ENCODE results near the gene CCR8.
"Not testable (repeated sequence)": the region's sequence is repeated elsewhere in the genome, so short reads cannot be mapped to it uniquely, and the experiment has no call there.

The CCR8 gene

DNA sequence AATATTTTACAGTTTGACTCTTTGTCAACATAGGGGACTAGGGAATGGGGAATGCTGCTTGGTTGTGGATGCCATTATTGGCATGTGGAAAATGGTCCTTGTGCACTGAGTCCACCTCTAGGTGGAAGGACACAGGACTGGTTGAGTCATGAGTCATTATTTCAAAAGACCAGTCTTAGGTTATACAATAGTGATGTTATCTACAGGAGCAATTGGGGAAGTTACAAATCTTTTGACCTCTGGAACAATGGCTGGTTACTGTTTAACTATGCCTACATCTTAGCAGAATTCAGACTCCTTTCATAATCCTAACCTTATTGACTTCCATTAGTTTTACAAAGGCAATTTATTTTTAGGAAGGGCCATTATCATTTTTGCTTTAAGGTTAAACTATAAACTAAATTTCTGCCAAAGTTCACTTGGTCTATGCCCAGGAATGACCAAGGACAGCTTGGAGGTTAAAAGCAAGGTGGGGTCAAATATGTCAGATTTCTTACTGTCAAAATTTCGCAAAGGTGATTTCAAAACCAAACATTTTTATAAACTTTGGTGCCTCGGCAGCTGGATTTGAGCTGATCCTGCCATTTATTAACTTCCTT is 11.8 kb upstream of the CCR8 start:
- no peak for DNase-seq

DNA sequence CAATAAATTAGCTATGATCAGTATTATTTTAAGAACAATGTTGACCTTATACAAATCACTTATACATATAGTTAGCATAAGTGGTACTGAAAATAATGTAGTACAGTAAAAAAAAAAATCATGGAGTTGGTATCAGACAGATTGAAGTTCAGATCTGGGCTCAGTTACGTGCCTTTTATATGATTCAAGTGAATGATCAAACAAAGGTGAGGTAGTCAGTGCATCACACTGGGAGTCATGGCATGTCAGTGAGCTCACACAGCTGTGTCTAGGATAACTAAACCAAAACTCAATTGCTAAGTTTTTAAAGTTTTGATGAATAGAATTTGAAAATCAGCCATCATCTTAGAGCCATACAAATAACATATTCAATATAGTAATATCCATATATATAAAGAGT is 11.2 kb upstream of the CCR8 start:
- DNase-seq = no peak

DNA sequence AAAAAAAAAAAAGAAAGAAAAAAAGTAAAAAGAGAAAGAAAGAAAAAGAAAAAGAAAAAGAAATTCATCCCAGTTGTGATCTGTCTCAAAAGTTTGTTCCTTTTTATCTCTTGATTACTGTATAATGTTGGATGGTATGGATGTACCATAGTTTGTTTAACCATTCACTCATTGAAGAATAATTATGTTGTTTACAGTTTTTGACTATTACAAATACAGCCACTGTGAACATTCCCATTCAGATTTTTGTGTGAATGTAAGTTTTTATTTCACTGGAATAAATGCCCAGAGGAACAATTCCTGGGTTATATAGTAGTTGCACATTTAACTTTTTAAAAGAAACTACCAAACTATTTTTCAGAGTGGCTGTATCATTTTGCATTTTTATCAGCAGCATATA is 10.3 kb upstream of the CCR8 start:
- no peak for DNase-seq

DNA sequence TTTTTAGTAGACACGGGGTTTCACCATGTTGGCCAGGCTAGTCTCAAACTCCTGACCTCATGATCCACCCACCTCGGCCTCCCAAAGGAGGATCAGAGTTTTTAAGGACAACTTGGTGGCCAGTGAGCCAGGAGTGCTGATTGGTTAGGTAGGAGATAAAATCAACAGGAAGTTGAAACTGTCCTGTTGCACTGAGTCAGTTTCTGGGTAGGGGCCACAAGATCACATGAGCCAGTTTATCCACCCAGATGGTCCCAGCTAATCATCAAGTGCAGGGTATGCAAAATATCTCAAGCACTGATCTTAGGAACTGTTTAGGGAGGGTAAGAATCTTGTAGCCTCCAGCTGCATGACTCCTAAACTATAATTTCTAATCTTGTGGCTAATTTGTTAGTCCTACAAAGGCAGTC is 7.9 kb upstream of the CCR8 start:
- DNase-seq = not testable (repeated sequence)

DNA sequence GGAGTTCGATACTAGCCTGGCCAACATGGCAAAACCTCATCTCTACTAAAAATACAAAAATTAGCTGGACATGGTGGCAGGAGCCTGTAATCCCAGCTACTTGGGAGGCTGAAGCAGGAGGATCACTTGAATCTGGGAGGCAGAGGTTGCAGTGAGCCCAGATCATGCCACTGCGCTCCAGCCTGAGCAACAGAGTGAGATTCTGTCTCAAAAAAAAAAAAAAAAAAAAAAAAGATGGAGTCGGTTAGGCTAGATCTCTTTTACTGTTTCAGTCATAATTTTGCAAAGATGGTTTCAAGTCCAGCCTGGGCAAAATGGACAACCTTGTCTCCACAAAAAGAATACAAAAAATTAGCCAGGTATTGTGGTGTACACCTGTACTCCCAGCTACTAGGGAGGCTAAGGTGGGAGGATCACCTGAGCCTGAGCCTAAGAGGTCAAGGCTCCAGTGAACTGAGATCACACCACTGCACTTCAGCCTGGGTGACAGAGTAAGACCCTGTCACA is 7.2 kb upstream of the CCR8 start:
- not testable (repeated sequence) for DNase-seq

DNA sequence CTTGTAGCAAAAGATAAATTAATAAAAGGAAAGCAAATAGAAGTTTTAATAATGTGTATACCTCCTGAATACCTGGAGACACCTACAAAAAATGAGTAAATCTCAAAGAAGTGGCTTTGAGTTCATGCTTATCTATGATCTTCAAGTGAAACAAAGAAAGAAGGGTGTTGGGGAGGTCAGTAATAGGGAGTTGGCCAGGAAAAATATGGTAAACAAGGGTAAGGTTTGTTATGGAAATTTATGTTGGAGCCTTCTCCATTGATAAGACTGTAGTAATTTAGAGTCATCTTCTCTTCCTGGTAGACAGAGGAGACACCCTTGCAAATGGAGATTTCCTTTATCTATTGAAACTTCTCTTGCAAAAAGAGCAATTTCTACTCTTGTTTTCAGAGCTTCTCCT is 6.6 kb upstream of the CCR8 start:
- no peak for DNase-seq

DNA sequence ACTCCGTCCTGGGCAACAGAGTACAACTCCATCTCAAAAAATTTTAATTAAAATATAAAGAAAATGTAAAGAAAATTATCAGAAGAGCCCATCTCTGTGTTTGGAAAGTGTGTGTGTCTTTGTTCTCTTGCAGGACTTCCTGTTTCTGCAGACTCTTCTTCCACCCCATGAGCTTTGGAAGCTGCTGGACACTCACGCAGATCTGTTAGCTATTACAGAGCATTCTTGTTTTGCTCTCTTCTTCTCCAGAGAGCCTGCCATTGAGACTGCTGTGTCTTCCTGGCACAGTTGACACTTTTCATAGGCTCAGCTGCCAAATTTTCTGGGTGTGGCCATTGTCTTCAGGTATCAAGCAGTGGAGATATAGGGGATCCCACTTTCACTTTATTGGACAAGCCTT is 6.0 kb upstream of the CCR8 start:
- no peak for DNase-seq

DNA sequence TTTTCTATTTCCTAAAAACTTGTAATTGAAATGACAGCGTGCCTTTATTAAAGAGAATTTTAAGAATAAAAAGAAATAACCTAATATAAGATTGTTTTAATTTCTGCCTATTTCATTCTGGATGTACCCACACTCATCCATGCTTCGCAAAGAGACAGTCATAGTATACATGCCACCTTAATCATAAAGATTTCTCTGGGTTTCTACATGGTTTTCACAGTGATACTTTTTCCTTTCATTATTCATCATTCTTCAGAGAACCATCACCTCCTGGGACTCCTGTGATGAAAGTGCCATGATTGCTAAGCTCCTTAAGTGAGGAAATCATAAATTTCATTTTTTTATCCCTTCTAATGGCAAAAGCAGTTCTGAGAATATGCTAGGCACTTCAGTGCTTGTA is 4.3 kb upstream of the CCR8 start:
- DNase-seq = no peak

DNA sequence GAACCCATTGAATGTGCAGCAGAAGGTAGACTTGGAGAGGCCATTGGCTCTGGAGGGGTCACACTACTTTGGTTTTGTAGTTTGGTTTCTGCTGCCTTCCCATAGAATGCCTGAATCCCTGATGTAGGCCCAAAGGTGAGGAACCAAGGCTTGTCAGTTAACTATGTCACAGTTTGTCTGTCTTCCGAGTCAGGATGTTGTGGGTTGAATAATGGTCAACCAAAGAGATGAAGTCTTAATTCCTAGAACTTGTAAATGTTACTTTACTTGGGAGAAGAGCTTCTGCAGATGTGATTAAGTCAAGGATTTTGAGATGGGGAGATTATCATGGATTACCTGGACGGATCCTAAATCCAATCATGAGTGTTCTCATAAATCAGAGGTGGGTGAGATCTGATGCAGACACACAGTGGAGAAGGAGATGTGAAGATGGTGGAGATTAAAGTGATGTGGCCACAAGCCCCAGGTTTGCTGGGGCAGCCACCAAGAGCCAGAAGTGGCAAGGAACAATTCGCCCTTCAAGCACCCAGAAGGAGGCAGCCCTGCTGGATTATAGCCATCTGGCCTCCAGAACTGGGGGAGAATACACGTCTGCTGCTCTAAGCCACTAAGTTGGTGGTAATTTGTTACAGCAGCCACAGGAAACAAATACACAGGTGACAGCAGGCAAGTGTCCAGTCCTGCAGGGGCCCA is 2.3 kb upstream of the CCR8 start:
- no peak for DNase-seq

DNA sequence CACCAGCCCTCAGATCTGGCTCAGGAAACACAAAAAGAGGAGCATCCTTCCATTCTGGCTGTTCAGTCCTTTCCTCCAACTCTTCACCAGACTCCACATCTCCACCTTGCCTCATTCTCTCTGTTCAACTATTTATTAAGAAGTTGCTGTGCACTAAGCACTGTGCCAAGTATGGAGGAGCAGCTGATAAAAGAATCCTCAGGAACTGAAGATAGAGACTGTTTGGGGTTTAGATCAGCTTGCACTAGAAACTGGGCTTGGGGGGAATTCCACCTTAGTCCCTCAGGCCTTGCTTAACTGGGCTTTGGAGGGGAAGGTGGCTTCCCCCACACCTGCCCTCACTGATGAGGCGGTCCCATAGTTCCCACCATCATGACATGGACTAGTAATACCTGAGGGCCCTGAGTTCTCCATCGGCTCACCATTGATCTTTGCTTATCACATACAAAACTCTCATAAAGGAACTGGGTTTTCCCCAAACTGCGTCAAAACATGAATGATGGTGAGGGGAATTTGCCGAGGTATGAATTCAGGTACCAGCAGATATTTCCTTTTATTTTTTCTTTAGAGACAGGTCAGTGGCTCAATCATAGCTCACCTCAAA is 1.7 kb upstream of the CCR8 start:
- DNase-seq = no peak

DNA sequence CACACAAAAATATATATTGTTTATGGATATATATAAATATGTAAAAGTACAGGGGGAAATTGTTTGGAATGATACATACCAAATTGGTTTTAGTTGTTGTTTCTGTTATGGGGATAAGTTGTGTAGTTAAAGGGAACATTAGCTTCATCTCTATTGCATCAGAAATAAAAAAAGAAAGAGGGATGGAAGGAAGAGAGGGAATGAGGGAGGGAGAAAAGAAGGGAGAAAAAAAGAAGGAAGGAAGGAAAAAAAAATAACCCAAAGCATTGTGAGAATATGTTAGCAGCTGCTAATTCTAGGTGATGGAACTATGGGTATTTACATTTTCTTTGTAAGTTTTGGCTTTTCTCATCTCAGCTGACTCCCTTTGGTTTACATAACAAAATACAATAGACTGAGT is 1.3 kb downstream of the CCR8 start:
- no peak for DNase-seq

DNA sequence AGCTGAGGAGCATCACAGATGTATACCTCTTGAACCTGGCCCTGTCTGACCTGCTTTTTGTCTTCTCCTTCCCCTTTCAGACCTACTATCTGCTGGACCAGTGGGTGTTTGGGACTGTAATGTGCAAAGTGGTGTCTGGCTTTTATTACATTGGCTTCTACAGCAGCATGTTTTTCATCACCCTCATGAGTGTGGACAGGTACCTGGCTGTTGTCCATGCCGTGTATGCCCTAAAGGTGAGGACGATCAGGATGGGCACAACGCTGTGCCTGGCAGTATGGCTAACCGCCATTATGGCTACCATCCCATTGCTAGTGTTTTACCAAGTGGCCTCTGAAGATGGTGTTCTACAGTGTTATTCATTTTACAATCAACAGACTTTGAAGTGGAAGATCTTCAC is 3.0 kb downstream of the CCR8 start:
- DNase-seq = no peak

DNA sequence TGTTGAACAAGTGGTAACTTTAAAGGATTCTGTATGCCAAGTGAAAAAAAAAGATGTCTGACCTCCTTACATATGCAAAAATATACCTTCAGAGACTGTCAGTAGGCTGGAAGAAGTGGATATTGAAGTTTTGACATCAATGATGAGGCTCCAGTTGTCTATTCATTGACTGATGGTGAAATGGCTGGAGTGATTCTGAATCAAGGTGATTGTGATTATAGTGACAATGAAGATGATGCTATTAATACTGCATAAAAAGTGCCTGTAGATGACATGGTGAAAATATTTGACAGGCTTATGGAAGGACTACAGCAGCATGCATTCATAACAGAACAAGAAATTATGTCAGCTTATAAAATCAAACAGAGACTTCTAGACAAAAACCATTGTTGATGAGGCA is 4.1 kb downstream of the CCR8 start:
- DNase-seq = no peak

DNA sequence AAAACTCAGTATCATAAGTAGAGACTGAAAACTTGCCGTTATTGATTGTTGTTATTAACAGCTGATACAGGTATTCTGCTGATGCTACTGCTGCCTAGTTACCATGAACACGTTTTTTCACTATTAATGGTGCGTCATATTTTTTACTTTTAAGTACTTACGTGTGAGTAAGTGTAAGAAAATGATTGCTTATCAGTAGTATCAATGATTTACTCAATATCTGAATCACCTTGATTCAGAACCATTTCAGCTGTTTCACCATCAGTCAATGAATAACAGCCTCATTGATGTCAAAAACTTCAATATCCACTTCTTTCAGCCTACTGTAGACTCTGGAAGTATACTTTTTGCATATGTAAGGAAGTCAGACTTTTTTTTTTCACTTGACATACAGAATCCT is 4.7 kb downstream of the CCR8 start:
- no peak for DNase-seq

DNA sequence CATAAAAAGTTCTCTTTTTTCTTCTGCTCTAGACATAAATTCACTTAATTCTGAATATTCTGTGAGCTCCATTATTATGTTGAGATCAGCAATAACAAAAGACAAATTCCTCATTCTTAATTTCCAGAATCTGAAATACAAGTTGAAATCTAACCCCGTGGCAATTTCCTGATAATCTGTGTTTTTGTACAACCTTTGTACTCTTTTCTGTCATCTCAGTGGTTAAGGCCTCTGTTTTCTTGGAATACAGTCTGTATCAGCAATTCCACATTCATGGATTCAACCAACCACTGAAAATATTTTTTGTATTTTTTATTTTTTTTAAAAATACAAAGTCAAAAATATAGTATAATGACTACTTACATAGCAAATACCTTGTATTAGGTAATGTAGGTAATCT is 8.7 kb downstream of the CCR8 start:
- DNase-seq = no peak

DNA sequence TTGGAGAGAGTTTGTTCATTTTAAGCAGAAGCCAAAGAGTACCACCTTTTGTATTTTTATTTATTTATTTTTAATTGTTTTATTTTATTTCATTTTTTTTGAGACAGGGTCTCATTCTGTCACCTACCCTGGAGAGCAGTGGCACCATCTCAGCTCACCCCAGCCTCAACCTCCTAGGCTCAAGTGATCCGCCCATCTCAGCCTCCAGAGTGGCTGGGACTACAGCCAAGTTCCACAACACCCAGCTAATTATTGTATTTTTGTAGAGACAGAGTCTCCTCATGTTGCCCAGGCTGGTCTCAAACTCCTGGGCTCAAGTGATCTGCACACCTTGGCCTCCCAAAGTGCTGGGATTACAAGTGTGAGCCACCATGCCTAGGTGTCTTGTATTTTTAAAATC is 9.6 kb downstream of the CCR8 start:
- no peak for DNase-seq

DNA sequence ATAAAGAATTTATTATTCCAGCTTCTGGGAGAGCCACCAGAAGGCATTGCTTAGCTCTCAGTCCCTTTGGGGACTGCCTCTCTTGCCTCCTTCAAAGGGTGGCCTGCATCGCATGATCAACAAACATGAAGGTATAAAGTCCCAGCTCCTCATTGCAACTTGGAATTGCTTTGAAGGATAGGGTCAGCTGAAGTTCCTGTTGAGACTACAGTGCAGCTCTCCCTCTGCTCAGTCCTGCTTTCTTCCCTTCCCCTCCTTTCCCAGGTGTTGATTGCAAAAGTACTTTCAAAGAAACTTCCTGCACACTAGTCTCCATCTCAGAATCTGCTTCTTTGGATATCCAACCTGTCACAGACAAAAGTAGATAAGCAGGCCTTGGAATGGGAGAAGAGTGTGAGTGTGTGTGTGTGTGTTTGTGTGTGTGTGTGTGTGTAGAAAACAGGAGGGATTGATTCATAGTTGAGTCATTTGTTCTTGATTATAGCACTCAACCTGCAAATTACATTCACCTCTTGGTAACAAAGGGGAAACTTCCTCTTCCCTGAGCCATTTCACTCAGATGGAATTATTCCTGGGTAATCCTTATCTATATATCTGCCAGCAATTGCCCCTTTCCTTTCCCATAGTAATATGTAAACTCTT is 13.7 kb downstream of the CCR8 start:
- no peak for DNase-seq

DNA sequence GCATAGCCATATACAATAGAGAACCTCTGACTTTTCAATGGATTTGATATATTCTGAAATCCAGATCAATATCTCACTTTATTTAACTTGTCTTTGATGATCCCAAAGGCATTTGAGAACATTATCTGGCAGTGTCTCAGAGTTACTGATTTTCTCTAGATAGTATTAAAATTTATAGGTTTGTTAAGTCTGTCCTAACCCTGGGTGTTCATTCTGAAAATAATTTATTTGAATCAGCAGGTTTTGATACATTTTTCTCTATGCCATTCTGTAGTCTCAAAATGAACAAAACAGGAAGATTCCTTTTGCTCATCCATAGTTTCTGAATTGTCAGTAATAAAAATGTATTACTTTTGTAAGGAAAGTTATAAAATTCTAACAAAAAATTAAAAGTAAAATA is 14.3 kb downstream of the CCR8 start:
- DNase-seq = no peak

DNA sequence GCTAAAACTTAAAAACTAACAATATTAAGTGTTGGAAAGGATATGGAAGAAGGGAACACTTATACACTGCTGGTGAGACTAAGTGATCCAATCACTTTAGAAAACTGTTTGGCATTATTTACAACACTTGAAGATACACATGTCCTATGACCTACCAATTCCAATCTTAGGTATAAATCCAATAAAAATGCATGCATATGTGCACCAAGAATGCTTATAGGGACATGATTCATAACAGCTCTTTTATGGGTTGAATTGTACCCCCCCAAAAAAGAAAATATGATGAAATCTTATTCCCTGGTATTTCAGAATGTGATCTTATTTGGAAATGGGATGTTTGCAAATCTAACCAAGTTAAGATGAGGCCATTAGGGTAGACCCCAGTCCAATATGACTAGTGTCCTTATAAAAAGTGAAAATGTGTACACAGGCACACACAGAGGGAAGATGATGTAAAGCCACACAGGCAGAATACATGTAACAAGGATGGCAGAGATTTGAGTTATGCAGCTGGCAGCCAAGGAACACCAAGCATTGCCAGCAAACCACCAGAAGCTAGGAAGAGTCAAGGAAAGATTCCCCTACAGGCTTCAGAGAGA is 15.3 kb downstream of the CCR8 start:
- DNase-seq = no peak

DNA sequence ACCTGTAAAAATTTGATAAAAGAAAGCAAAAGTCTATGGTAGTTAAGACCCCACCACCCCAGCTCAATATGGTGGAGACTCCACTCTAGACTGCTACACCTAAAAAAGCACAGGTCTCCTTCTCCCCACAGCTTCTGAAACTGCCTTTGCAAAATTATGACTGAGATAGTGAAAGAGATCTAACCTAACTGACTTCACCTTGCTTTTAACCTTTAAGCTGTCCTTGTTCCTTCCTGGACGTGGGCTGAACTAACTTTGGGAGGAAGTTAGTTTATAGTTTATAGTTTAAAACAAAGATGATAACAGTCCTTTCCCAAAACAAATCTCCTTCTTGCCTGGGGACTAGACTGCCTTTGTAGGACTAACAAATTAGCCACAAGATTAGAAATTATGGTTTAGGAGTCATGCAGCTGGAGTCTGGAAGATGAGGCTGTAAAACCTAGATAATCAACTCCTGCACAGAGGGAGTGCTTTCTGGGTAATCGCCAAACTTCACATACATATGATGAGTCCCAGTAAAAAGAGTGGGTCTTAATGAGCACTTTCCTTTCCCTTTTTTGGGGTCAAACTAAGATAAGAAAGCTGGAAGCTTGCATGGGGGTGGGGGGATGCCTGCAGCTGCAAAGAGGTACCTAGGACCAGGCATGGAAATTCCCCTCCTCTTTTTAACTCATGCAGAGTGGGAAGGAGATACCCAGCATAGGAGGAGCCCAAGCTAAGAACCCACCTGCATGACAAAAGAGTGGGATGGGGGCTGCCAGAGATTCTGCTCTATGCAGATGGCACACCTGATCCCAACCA is 17.5 kb downstream of the CCR8 start:
- no peak for DNase-seq

DNA sequence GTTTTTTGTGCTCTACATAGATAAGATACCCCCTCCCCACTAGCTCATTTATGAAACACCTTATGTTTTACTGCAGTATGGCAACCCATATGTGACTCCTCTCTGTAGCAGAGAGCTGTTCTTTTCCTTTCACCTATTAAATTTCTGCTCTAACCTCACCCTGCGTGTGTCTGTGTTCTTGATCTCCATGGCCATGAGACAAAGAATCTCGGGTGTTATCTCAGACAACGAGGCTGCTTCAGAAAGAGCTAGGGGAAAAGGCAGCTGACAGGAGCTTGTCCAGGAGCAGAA is 18.0 kb downstream of the CCR8 start:
- no peak for DNase-seq

DNA sequence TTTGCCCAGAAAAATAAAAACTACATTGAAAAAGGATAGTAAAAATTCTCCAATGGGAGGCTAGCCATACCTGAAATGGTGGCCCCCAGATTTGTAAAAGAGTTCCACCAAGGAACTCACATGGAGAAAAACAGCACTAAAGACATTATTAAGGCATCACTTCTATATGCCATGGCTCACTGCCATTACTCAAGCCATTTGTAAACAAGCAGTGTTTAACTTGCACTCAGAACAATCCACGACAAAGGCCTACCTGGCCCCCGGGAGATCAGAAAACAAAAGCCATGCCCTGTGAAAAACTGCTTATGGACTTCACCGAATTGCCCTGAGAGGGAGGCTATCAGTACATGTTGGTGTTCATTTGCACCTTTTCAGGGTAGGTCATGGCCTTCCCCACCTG is 19.6 kb downstream of the CCR8 start:
- DNase-seq = no peak

DNA sequence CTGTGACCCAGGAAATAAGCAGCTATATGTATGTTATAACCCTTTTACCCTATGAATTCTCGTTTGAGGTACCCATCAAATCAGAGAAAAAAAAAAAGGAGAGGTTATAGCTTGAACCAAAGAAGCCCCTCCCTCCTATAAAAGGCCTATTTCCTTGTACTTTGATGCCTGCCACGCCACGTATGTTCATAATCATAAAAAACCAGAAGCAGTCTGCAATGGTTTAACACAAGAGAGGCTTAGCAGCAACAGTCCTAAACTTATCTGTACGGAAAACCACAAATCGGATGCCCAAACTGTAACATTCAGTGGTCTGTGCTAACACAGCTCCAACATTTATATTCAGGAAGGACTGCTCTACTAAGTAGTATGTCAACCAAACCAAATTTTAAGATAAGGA is 21.2 kb downstream of the CCR8 start:
- DNase-seq = no peak
